SU-DHL-6 (cell line): Measurements from ENCODE around the gene ADPRH.

ENCODE experiments used
- CTCF ChIP-seq: fragments of 200-600 bp; sonication (generic); IDR thresholded peaks from one replicate; pipeline ENCODE4 v1.5.1; 2017; ENCODE audit warnings: antibody characterized with exemption, mild to moderate bottlenecking, low read length, moderate library complexity; ENCODE audit not compliant: insufficient read depth, poor library complexity, severe bottlenecking
- EZH2phosphoT487 ChIP-seq: fragments of 200-600 bp; sonication (generic), shearing (Covaris generic); conservative IDR thresholded peaks from 2 replicates; pipeline ENCODE4 v1.6.1; 2018; ENCODE audit warnings: mild to moderate bottlenecking, antibody characterized with exemption, low read length, moderate library complexity, mixed read lengths

GRCh38 chr3:119553823-119554415 is 25.4 kb upstream of the ADPRH start:
- TF ChIP-seq CTCF (no peak), EZH2phosphoT487 (no peak)
